Body of pancreas (tissue), 4 donors: ENCODE measurements around the gene HYKK. TPM values are rescaled to one million over a fixed set of nuclear protein-coding genes. Genes with fewer than 3 reads are reported as not detected.

Experiments used
- ATAC-seq: fragments of 150-250 bp; one replicate; pipeline ENCODE4 v1.9.1; 2016
- DNase-seq, 4 donors: peaks; one replicate each; pipeline ENCODE4 v3.0.0-alpha.2; 2019
- H3K27ac ChIP-seq, 4 donors: fragments of 200-600 bp; sonication (generic); 1 replicate in 3 of 4; 2 replicates in 1 of 4; pipeline versions ENCODE4 v1.5.1 to v1.6.1; 2016 to 2019; ENCODE audit warnings: mild to moderate bottlenecking in 1 of 4, mixed read lengths in 1 of 4, moderate library complexity in 1 of 4
- H3K27me3 ChIP-seq, 2 donors: fragments of 200-600 bp; sonication (generic); one replicate each; pipeline ENCODE4 v1.6.0; 2016; ENCODE audit warnings: mild to moderate bottlenecking in 1 of 2
- H3K36me3 ChIP-seq, 2 donors: fragments of 200-600 bp; sonication (generic); replicated peaks in 1 of 2; 2 replicates each; pipeline ENCODE4 v1.5.1; 2016; ENCODE audit warnings: low read depth in 2 of 2; ENCODE audit not compliant: insufficient read depth in 1 of 2
- H3K4me1 ChIP-seq: fragments of 200-600 bp; sonication (generic); one replicate; pipeline ENCODE4 v1.6.0; 2016
- H3K4me3 ChIP-seq, 2 donors: fragments of 200-600 bp; sonication (generic); 1 replicate in 1 of 2; 2 replicates in 1 of 2; pipeline ENCODE4 v1.5.1; 2016 to 2019
- H3K9me3 ChIP-seq, 3 donors: fragments of 200-600 bp; sonication (generic); 1 replicate in 2 of 3; 2 replicates in 1 of 3; pipeline ENCODE4 v1.5.1; 2016
- CTCF ChIP-seq, 7 experiments: fragments of 450-650 bp in 4 of 7; fragments of 200-600 bp in 3 of 7; sonication (generic) in 3 of 7; IDR thresholded peaks; one replicate each; pipeline ENCODE4 v1.5.1; 2016 to 2019; ENCODE audit warnings: antibody characterized with exemption in 7 of 7
- POLR2A ChIP-seq, 3 donors: fragments of 450-650 bp; IDR thresholded peaks; one replicate each; pipeline ENCODE4 v1.6.1; 2016; ENCODE audit warnings: antibody characterized with exemption in 3 of 3, mild to moderate bottlenecking in 2 of 3
- WGBS, 2 donors: methylation state at CpG; one replicate each; pipeline ENCODE4 v1.1.5; 2017; 5-methylcytosine and 5-hydroxymethylcytosine counted together
- intact Hi-C: fragments of 100-400 bp; cut with DNase I; formaldehyde crosslinking; loops from one replicate; pipeline ENCODE4 v1.15.1; 2023
- total RNA-seq, 2 donors: library from RNA; depleted of rRNA; stranded (reverse); fragments of >200 nt; gene quantifications; one replicate each; pipeline ENCODE4 v1.1.0, GENCODE V29; 2016

HYKK gene
- 1 to 10 TPM; 2.6 to 8.3 TPM for total RNA-seq

GRCh38 chr15:78506971-78507830 is at the start of gene HYKK:
Gene HYKK, plus strand, starts transcription at chr15:78507577. Its CDS starts 5,512 bp downstream, at chr15:78513089.
- ATAC-seq: peak; percentile 96
- no peaks in the 10 kb centered on the region for H3K27me3 ChIP-seq
- H3K4me1 ChIP-seq: peaks cover 14% of the 10 kb centered on the region
- peak within 1 kb of the TSS; percentile 71 to 73 for H3K4me3 ChIP-seq
- peak; percentile 96 to 98 (median 96) for DNase-seq
- TF ChIP-seq CTCF (IDR thresholded peaks at IDR 0.05): peak in 4 of 7 experiments; percentile 35 to 56 (median 44)
- TF ChIP-seq POLR2A (IDR thresholded peaks at IDR 0.05): peak; percentile 59 to 86 (median 73)
- intact Hi-C loops: no loop called here
- H3K36me3 ChIP-seq: no peaks in the 10 kb centered on the region
- 1 to 2% methylated on average over 26 to 63 of the region's 63 CpGs for WGBS, 2 donors
- no peaks in the 10 kb centered on the region for H3K9me3 ChIP-seq
- H3K27ac ChIP-seq: peak within 1 kb of the TSS; percentile 70 to 82 (median 76)

GRCh38 chr15:78460737-78461136 is 46.6 kb upstream of the HYKK start:
- H3K27ac ChIP-seq: no peak overlapping the region
- no peak overlapping the region for H3K4me3 ChIP-seq
- H3K36me3 ChIP-seq: peaks cover 2 to 4% of the 10 kb centered on the region in 2 donors
- H3K4me1 ChIP-seq: peaks cover 21% of the 10 kb centered on the region
- TF ChIP-seq CTCF (IDR thresholded peaks at IDR 0.05) (no peak), POLR2A (IDR thresholded peaks at IDR 0.05) (no peak)
- ATAC-seq: no peak
- H3K9me3 ChIP-seq: no peaks in the 10 kb centered on the region
- intact Hi-C loops: no loop called here
- DNase-seq: no peak
- 81 to 88% methylated on average over 4 of the region's 4 CpGs for WGBS, 2 donors
- no peaks in the 10 kb centered on the region for H3K27me3 ChIP-seq

- ATAC-seq: no peak
- TF ChIP-seq POLR2A (IDR thresholded peaks at IDR 0.05) (no peak), CTCF (IDR thresholded peaks at IDR 0.05) (no peak)
Measured at GRCh38 chr15:78461171-78461888, 46.0 kb upstream of the HYKK start.

GRCh38 chr15:78469031-78469430 is 38.3 kb upstream of the HYKK start:
- DNase-seq (no peak), ATAC-seq (no peak)
- no peaks in the 10 kb centered on the region for H3K27me3 ChIP-seq
- no peak for TF ChIP-seq CTCF (IDR thresholded peaks at IDR 0.05)
- TF ChIP-seq POLR2A (IDR thresholded peaks at IDR 0.05): no peak
- no peaks in the 10 kb centered on the region for H3K9me3 ChIP-seq
- H3K27ac ChIP-seq: no peak overlapping the region
- H3K36me3 ChIP-seq: peaks cover 4 to 37% of the 10 kb centered on the region in 2 donors
- 94 to 100% methylated on average over 1 of the region's 1 CpG for WGBS, 2 donors
- H3K4me3 ChIP-seq: no peak overlapping the region
- H3K4me1 ChIP-seq: no peaks in the 10 kb centered on the region
- intact Hi-C loops: no loop called here

More at GRCh38 chr15:78461171-78461888, 46.0 kb upstream of the HYKK start:
- H3K4me1 ChIP-seq: peaks cover 15% of the 10 kb centered on the region
- no peak overlapping the region for H3K27ac ChIP-seq
- 42 to 43% methylated on average over 3 of the region's 3 CpGs for WGBS, 2 donors
- H3K4me3 ChIP-seq: no peak overlapping the region
- DNase-seq: no peak
- H3K9me3 ChIP-seq: no peaks in the 10 kb centered on the region
- H3K27me3 ChIP-seq: no peaks in the 10 kb centered on the region
- H3K36me3 ChIP-seq: peaks cover 4 to 6% of the 10 kb centered on the region in 2 donors
- intact Hi-C loops: no loop called here
